Esophagus squamous epithelium (tissue), 4 donors: ENCODE measurements around the gene EFHC2.

Source experiments
- CTCF ChIP-seq, 6 experiments: fragments of 450-650 bp in 4 of 6; fragments of 200-600 bp in 2 of 6; sonication (generic) in 2 of 6; IDR thresholded peaks; one replicate each; pipeline ENCODE4 v1.5.1; 2016 to 2019; ENCODE audit warnings: antibody characterized with exemption in 6 of 6, mild to moderate bottlenecking in 4 of 6, moderate library complexity in 4 of 6
- POLR2A ChIP-seq, 4 donors: fragments of 450-650 bp; IDR thresholded peaks; one replicate each; pipeline ENCODE4 v1.6.1; 2017; ENCODE audit warnings: antibody characterized with exemption in 4 of 4, mild to moderate bottlenecking in 4 of 4, moderate library complexity in 3 of 4

GRCh38 chrX:44280116-44280515 lies 63.4 kb downstream of the EFHC2 start:
- TF ChIP-seq CTCF (IDR thresholded peaks at IDR 0.05) (no peak), POLR2A (IDR thresholded peaks at IDR 0.05) (no peak)
